Cardiac muscle cell (in vitro differentiated cells and primary cell): ENCODE measurements around the gene UCKL1. TPM values are rescaled to one million over a fixed set of nuclear protein-coding genes. Genes with fewer than 3 reads are reported as not detected.
"Not testable (repeated sequence)": the region's sequence is repeated elsewhere in the genome, so short reads cannot be mapped to it uniquely, and the experiment has no call there.

Experiments
- DNase-seq, 2 donors: peaks; one replicate each; pipeline versions ENCODE4 v3.0.0 to v3.0.0-alpha.2; 2010 to 2017; ENCODE audit warnings: low read depth in 1 of 2, low spot score in 1 of 2
- H3K27ac ChIP-seq: fragments of 200-600 bp; sonication (generic); 2 replicates; pipeline ENCODE4 v1.5.1; 2016
- H3K27me3 ChIP-seq: fragments of 200-600 bp; sonication (generic); 2 replicates; pipeline ENCODE4 v1.6.0; 2016; ENCODE audit warnings: control low read depth
- H3K36me3 ChIP-seq: fragments of 200-600 bp; sonication (generic); 2 replicates; pipeline ENCODE4 v1.5.1; 2016; ENCODE audit warnings: control low read depth
- H3K4me1 ChIP-seq: fragments of 200-600 bp; sonication (generic); 2 replicates; pipeline ENCODE4 v1.8.1; 2017; ENCODE audit warnings: low read depth, mild to moderate bottlenecking, mixed run types
- H3K4me3 ChIP-seq: fragments of 200-600 bp; sonication (generic); 2 replicates; pipeline ENCODE4 v1.5.1; 2016; ENCODE audit warnings: mild to moderate bottlenecking
- H3K9me3 ChIP-seq: fragments of 200-600 bp; sonication (generic); 2 replicates; pipeline ENCODE4 v1.5.1; 2017; ENCODE audit warnings: low read depth, mild to moderate bottlenecking, control low read depth
- polyA plus RNA-seq: library from polyadenylated mRNA; unstranded; fragments of >200 nt; fragmentation: Nextera tagmentation; extraction: Ambion mirVana; gene quantifications from 2 replicates; pipeline ENCODE4 v1.2.1, GENCODE V29; 2016
- total RNA-seq: library from RNA; depleted of rRNA; stranded (reverse); fragments of >200 nt; gene quantifications from 2 replicates; pipeline ENCODE4 v1.2.3, GENCODE V29; 2016
- TF ChIP-seq, protein P1 (sequence below): IDR thresholded peaks from 2 replicates; pipeline ENCODE4 v1.5.1; 2012; ENCODE audit warnings: low read depth, mild to moderate bottlenecking, low read length

UCKL1 gene
- total and polyA plus RNA-seq, 2 experiments from 2014 or later: 53.5 to 84.2 TPM

- H3K9me3 ChIP-seq: no peaks in the 10 kb centered on the region
- no peak overlapping the region for H3K4me3 ChIP-seq
- H3K4me1 ChIP-seq: no peaks in the 10 kb centered on the region
- peak in 1 of 2 donors; percentile 49 for DNase-seq
- TF ChIP-seq, protein P1, sequence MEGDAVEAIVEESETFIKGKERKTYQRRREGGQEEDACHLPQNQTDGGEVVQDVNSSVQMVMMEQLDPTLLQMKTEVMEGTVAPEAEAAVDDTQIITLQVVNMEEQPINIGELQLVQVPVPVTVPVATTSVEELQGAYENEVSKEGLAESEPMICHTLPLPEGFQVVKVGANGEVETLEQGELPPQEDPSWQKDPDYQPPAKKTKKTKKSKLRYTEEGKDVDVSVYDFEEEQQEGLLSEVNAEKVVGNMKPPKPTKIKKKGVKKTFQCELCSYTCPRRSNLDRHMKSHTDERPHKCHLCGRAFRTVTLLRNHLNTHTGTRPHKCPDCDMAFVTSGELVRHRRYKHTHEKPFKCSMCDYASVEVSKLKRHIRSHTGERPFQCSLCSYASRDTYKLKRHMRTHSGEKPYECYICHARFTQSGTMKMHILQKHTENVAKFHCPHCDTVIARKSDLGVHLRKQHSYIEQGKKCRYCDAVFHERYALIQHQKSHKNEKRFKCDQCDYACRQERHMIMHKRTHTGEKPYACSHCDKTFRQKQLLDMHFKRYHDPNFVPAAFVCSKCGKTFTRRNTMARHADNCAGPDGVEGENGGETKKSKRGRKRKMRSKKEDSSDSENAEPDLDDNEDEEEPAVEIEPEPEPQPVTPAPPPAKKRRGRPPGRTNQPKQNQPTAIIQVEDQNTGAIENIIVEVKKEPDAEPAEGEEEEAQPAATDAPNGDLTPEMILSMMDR: peak; percentile 31
- H3K27me3 ChIP-seq: no peaks in the 10 kb centered on the region
- H3K36me3 ChIP-seq: peaks cover 24% of the 10 kb centered on the region
- no peak overlapping the region for H3K27ac ChIP-seq
These were observed 21.7 kb downstream of the UCKL1 start for GRCh38 chr20:63934271-63935068.

GRCh38 chr20:63933646-63934045 is 22.6 kb downstream of the UCKL1 start:
- TF ChIP-seq, protein P1: no peak
- no peak for DNase-seq
- H3K36me3 ChIP-seq: peaks cover 27% of the 10 kb centered on the region
- no peak overlapping the region for H3K4me3 ChIP-seq
- H3K9me3 ChIP-seq: no peaks in the 10 kb centered on the region
- H3K27ac ChIP-seq: no peak overlapping the region
- H3K4me1 ChIP-seq: no peaks in the 10 kb centered on the region
- H3K27me3 ChIP-seq: no peaks in the 10 kb centered on the region

DNA sequence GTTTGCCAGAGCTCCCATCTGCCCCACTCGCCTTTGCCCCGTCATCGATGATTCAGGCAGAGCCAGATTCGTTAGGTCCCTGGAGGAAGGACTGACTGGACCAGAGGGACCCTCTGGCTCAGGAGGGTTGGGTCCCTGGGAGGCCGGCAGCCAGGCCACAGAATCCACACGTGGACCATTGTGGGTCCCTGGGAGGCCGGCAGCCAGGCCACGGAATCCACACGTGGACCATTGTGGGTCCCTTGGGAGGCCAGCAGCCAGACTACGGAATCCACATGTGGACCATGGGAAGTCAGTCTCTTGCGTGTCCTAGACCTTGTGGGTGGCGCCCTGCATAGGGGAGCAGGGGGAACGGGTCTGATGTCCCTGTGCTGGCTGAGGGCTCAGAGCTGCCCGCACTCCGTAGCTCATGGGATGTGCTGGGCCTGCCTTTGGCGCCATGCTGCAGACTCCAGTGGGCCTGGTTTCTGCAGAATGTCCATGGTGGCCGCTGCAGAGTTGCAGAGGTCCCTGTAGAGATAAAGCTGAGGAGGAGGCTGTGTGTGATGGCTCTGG is 23.5 kb downstream of the UCKL1 start:
- no peak for DNase-seq
- Histone ChIP-seq H3K9me3 (no peaks in the 10 kb centered on the region), H3K27ac (no peak overlapping the region), H3K36me3 (peaks cover 27% of the 10 kb centered on the region), H3K4me1 (no peaks in the 10 kb centered on the region), H3K4me3 (no peak overlapping the region), H3K27me3 (no peaks in the 10 kb centered on the region)
- TF ChIP-seq, protein P1: no peak

- Histone ChIP-seq H3K36me3 (peaks cover 30% of the 10 kb centered on the region), H3K4me1 (no peaks in the 10 kb centered on the region), H3K27ac (no peak overlapping the region), H3K9me3 (no peaks in the 10 kb centered on the region), H3K27me3 (no peaks in the 10 kb centered on the region), H3K4me3 (no peak overlapping the region)
- TF ChIP-seq, protein P1: no peak
- DNase-seq: no peak
These were observed 24.5 kb downstream of the UCKL1 start for GRCh38 chr20:63931735-63932134.

GRCh38 chr20:63930971-63931553 is 25.2 kb downstream of the UCKL1 start:
- DNase-seq: no peak
- Histone ChIP-seq H3K4me1 (no peaks in the 10 kb centered on the region), H3K27ac (no peak overlapping the region), H3K36me3 (peaks cover 32% of the 10 kb centered on the region), H3K9me3 (no peaks in the 10 kb centered on the region), H3K27me3 (no peaks in the 10 kb centered on the region), H3K4me3 (no peak overlapping the region)
- TF ChIP-seq, protein P1: no peak

DNA sequence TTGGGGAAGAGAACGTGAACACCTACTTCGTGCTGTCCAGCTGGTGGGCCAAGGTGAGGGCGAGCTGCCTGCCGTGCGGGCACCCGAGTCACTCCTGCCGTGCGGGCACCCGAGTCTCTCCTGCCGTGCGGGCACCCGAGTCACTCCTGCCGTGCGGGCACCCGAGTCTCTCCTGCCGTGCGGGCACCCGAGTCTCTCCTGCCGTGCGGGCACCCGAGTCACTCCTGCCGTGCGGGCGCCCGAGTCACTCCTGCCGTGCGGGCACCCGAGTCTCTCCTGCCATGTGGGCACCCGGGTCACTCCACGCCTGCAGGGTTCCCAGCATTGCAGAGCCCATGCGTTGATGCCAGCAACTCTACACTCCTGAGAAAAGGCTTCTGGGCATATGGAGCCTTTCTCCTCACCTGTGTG is 26.7 kb downstream of the UCKL1 start:
- not testable (repeated sequence) for H3K4me1 ChIP-seq, H3K27me3 ChIP-seq, H3K4me3 ChIP-seq, DNase-seq, H3K9me3 ChIP-seq, H3K27ac ChIP-seq
- H3K36me3 ChIP-seq: peaks cover 28% of the 10 kb centered on the region
